SK-N-SH treated with all-trans-retinoic acid at 6 μM for 48 hours (cell line): ENCODE measurements around the gene PHACTR2.

Source experiments
- CSDC2 ChIP-seq: fragments of 250-450 bp; sonication (Bioruptor Pico); IDR thresholded peaks from 2 replicates; pipeline ENCODE4 v1.5.0; 2020; ENCODE audit warnings: mild to moderate bottlenecking, moderate library complexity
- RARB ChIP-seq: fragments of 250-450 bp; sonication (Bioruptor Pico); IDR thresholded peaks from 2 replicates; pipeline ENCODE4 v1.8.0; 2021; ENCODE audit warnings: mild to moderate bottlenecking, moderate library complexity

GRCh38 chr6:143747347-143747842, 69.6 kb downstream of the PHACTR2 start:
- TF ChIP-seq CSDC2, result no peak
- no peak for TF ChIP-seq RARB (CRISPR knock-in tag)
